ENCODE results near the gene MSI2.

DNA sequence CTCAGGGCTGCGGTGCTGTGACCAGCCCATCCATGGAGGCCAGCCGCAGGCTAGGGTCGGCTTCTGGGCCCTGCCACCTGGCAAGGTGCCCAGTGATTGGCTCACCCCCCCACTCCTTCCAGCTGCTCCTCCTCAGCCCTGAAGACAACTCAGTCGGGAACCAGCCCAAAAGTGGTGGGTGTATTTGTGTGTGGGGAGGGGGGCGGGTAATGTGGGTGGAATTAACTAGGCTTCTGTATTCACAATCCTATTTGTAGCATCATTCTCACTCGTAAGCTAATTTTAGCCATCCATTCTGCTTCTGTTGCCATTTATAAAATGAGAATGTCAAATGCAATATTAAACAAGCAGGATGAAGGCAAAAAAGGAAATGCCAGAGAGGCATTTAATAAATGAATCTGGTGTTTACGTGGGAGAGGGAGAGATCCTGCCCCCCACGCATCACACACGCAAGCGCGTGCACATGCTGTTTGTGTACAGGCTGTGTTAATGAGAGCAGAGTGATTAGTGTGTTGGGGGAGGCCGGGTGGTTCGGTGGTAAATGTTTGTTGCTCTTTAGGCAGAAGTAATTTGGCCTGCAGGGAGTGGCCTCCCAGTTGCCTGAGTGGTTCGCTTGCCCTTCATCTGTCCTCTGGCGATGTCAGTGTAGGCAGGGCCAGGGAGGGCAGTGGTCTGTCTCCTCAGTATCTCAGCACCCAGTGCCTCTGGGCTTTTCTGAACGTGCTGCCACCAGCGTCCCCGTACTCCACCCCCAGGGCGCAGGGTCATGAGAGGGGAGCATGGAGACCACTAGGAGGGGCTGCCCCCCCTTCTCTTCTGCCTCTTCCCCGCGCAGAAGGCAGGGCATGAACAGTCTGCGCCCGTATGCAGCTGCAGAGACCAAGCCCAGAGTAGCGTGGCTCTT is 348.7 kb downstream of the MSI2 start:
- TF ChIP-seq, protein P1, sequence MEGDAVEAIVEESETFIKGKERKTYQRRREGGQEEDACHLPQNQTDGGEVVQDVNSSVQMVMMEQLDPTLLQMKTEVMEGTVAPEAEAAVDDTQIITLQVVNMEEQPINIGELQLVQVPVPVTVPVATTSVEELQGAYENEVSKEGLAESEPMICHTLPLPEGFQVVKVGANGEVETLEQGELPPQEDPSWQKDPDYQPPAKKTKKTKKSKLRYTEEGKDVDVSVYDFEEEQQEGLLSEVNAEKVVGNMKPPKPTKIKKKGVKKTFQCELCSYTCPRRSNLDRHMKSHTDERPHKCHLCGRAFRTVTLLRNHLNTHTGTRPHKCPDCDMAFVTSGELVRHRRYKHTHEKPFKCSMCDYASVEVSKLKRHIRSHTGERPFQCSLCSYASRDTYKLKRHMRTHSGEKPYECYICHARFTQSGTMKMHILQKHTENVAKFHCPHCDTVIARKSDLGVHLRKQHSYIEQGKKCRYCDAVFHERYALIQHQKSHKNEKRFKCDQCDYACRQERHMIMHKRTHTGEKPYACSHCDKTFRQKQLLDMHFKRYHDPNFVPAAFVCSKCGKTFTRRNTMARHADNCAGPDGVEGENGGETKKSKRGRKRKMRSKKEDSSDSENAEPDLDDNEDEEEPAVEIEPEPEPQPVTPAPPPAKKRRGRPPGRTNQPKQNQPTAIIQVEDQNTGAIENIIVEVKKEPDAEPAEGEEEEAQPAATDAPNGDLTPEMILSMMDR (IDR thresholded peaks at IDR 0.05): no peak
- TF ChIP-seq POLR2A (IDR thresholded peaks at IDR 0.05): no peak

Data from right lobe of liver (tissue), 4 donors.